DMS 273 (cell line): ENCODE results near the gene ENTPD6.
"Not testable (repeated sequence)": the region's sequence is repeated elsewhere in the genome, so short reads cannot be mapped to it uniquely, and the experiment has no call there.

Experiments used
- DNase-seq: peaks from one replicate; lab custom pipeline; 2025; ENCODE audit not compliant: unreplicated experiment; lab: John Stamatoyannopoulos, UW

The ENTPD6 gene

GRCh38 chr20:25254986-25255680 is 59.6 kb downstream of the ENTPD6 start:
- DNase-seq: no peak

GRCh38 chr20:25256226-25256859 is 60.8 kb downstream of the ENTPD6 start:
- no peak for DNase-seq

- DNase-seq: no peak
Observed at GRCh38 chr20:25257130-25257529, 61.6 kb downstream of the ENTPD6 start.

- DNase-seq: no peak
Observed at GRCh38 chr20:25257756-25258475, 62.4 kb downstream of the ENTPD6 start.

GRCh38 chr20:25258476-25258805 is 62.9 kb downstream of the ENTPD6 start:
- DNase-seq: no peak

GRCh38 chr20:25258828-25259227 is 63.3 kb downstream of the ENTPD6 start:
- no peak for DNase-seq

- DNase-seq: no peak
Observed at GRCh38 chr20:25259358-25259757, 63.8 kb downstream of the ENTPD6 start.

- no peak for DNase-seq
Observed at GRCh38 chr20:25259788-25260254, 64.3 kb downstream of the ENTPD6 start.

GRCh38 chr20:25260770-25261437 is 65.4 kb downstream of the ENTPD6 start:
- not testable (repeated sequence) for DNase-seq

- DNase-seq: no peak
Observed at GRCh38 chr20:25269057-25269832, 73.7 kb downstream of the ENTPD6 start.

GRCh38 chr20:25269833-25270170 is 74.3 kb downstream of the ENTPD6 start:
- no peak for DNase-seq

GRCh38 chr20:25270829-25271251 is 75.3 kb downstream of the ENTPD6 start:
- peak; percentile 63 for DNase-seq

GRCh38 chr20:25271486-25272222 is 76.1 kb downstream of the ENTPD6 start:
- no peak for DNase-seq

GRCh38 chr20:25272223-25273000 is 76.9 kb downstream of the ENTPD6 start:
- DNase-seq: no peak

- peak; percentile 78 for DNase-seq
Observed at GRCh38 chr20:25273046-25273445, 77.5 kb downstream of the ENTPD6 start.

GRCh38 chr20:25273541-25274358 is 78.2 kb downstream of the ENTPD6 start:
- peak; percentile 85 for DNase-seq

GRCh38 chr20:25274481-25274880 is 79.0 kb downstream of the ENTPD6 start:
- no peak for DNase-seq
